Measurements from ENCODE around the gene C2orf80. TPM values are rescaled to one million over a fixed set of nuclear protein-coding genes. Genes with fewer than 3 reads are reported as not detected.
"Not testable (repeated sequence)": the region's sequence is repeated elsewhere in the genome, so short reads cannot be mapped to it uniquely, and the experiment has no call there.

C2orf80 gene
- total RNA-seq, 1 donor from 2014 or later, result not detected

GRCh38 chr2:208125251-208125650 is 64.6 kb downstream of the C2orf80 start:
- Histone ChIP-seq H3K4me1 (peaks cover 7% of the 10 kb centered on the region), H3K4me3 (no peak overlapping the region), H3K27ac (replicated peaks) (no peak overlapping the region), H3K36me3 (no peaks in the 10 kb centered on the region), H3K27me3 (ENCODE audit: low read depth) (peaks cover 44% of the 10 kb centered on the region), H3K9me3 (replicated peaks) (no peaks in the 10 kb centered on the region)
- DNase-seq, result no peak
- no peak for TF ChIP-seq CTCF (IDR thresholded peaks at IDR 0.05; ENCODE audit: borderline replicate concordance)
- intact Hi-C loops (cut with micrococcal nuclease), result no loop called here

- H3K27me3 ChIP-seq (ENCODE audit: low read depth), result peaks cover 44% of the 10 kb centered on the region
- H3K27ac ChIP-seq (replicated peaks); H3K36me3 ChIP-seq; intact Hi-C loops (cut with micrococcal nuclease); H3K9me3 ChIP-seq (replicated peaks); H3K4me1 ChIP-seq; DNase-seq: not testable (repeated sequence)
- peak within 1 kb of the TSS; percentile 54 for H3K4me3 ChIP-seq
Observed at GRCh38 chr2:208124013-208124715, 65.7 kb downstream of the C2orf80 start, which contains the start of gene CRYGD. CRYGD (minus strand) TSS chr2:208124524; CDS start chr2:208124473, 51 bp downstream.

GRCh38 chr2:208122248-208122647 is 67.6 kb downstream of the C2orf80 start:
- Histone ChIP-seq H3K36me3 (no peaks in the 10 kb centered on the region), H3K4me1 (peaks cover 7% of the 10 kb centered on the region), H3K4me3 (no peak overlapping the region), H3K27me3 (ENCODE audit: low read depth) (peaks cover 42% of the 10 kb centered on the region), H3K27ac (replicated peaks) (no peak overlapping the region), H3K9me3 (replicated peaks) (no peaks in the 10 kb centered on the region)
- no peak for TF ChIP-seq CTCF (IDR thresholded peaks at IDR 0.05; ENCODE audit: borderline replicate concordance)
- intact Hi-C loops (cut with micrococcal nuclease), result no loop called here
- DNase-seq, result no peak

GRCh38 chr2:208118918-208119317 is 70.9 kb downstream of the C2orf80 start:
- intact Hi-C loops (cut with micrococcal nuclease), result no loop called here
- DNase-seq, result no peak
- no peaks in the 10 kb centered on the region for H3K36me3 ChIP-seq
- TF ChIP-seq CTCF (IDR thresholded peaks at IDR 0.05; ENCODE audit: borderline replicate concordance), result no peak
- peaks cover 32% of the 10 kb centered on the region for H3K27me3 ChIP-seq (ENCODE audit: low read depth)
- peaks cover under 1% of the 10 kb centered on the region for H3K4me1 ChIP-seq
- H3K9me3 ChIP-seq (replicated peaks), result no peaks in the 10 kb centered on the region
- H3K27ac ChIP-seq (replicated peaks), result no peak overlapping the region
- H3K4me3 ChIP-seq, result no peak overlapping the region

GRCh38 chr2:208117390-208117789 is 72.4 kb downstream of the C2orf80 start:
- intact Hi-C loops (cut with micrococcal nuclease); H3K4me3 ChIP-seq; DNase-seq; H3K27ac ChIP-seq (replicated peaks); H3K9me3 ChIP-seq (replicated peaks); H3K36me3 ChIP-seq; H3K4me1 ChIP-seq: not testable (repeated sequence)
- peaks cover 35% of the 10 kb centered on the region for H3K27me3 ChIP-seq (ENCODE audit: low read depth)

Other genes starting within 250 kb of the C2orf80 start
- gene PLEKHM3, start 164.5 kb downstream of the C2orf80 start, total RNA-seq, result 12.9 TPM
- gene CRYGD, start 65.5 kb downstream of the C2orf80 start, total RNA-seq, result not detected
- not detected for gene CRYGC, start 60.2 kb downstream of the C2orf80 start, total RNA-seq
- not detected for gene CRYGB, start 43.9 kb downstream of the C2orf80 start, total RNA-seq
- gene CRYGA, start 26.4 kb downstream of the C2orf80 start, total RNA-seq, result not detected
- gene IDH1, start 65.0 kb upstream of the C2orf80 start, total RNA-seq, result 38.4 TPM
- 13.9 TPM for gene PIKFYVE, start 76.2 kb upstream of the C2orf80 start, total RNA-seq
- gene PTH2R, start 216.8 kb upstream of the C2orf80 start, total RNA-seq, result not detected

All from left ventricle myocardium inferior (tissue), 1 donor.